Measurements from ENCODE around the gene OPN4. TPM values are rescaled to one million over a fixed set of nuclear protein-coding genes. Genes with fewer than 3 reads are reported as not detected.
A peak's percentile ranks its signal among the peaks of the same experiment; 100 is the strongest.
"Not testable (repeated sequence)": the region's sequence is repeated elsewhere in the genome, so short reads cannot be mapped to it uniquely, and the experiment has no call there.

The OPN4 gene
- total RNA-seq, 4 donors from 2014 or later, result 0.34 TPM; not detected in 3

GRCh38 chr10:86613905-86614304 is 40.4 kb upstream of the OPN4 start:
- H3K36me3 ChIP-seq, result no peaks in the 10 kb centered on the region
- H3K4me1 ChIP-seq, result no peaks in the 10 kb centered on the region
- DNase-seq (ENCODE audit: low spot score in 2 of 2), result no peak
- H3K9me3 ChIP-seq, result no peaks in the 10 kb centered on the region
- H3K27ac ChIP-seq, result peak overlapping the region; percentile 24
- TF ChIP-seq CTCF (IDR thresholded peaks at IDR 0.05), result no peak
- no peak for TF ChIP-seq EP300 (IDR thresholded peaks at IDR 0.05)
- TF ChIP-seq POLR2A (IDR thresholded peaks at IDR 0.05), result no peak
- TF ChIP-seq POLR2AphosphoS5 (IDR thresholded peaks at IDR 0.05), result no peak
- no peaks in the 10 kb centered on the region for H3K27me3 ChIP-seq
- no peak overlapping the region for H3K4me3 ChIP-seq
- 58% methylated on average over 6 of the region's 6 CpGs for WGBS

- TF ChIP-seq POLR2A (IDR thresholded peaks at IDR 0.05) (no peak), CTCF (IDR thresholded peaks at IDR 0.05) (no peak), POLR2AphosphoS5 (IDR thresholded peaks at IDR 0.05) (no peak), EP300 (IDR thresholded peaks at IDR 0.05) (no peak)
- H3K27me3 ChIP-seq, result no peaks in the 10 kb centered on the region
- no peak for DNase-seq (ENCODE audit: low spot score in 2 of 2)
- H3K27ac ChIP-seq, result no peak overlapping the region
- WGBS, result 87% methylated on average over 4 of the region's 4 CpGs
- no peaks in the 10 kb centered on the region for H3K9me3 ChIP-seq
- no peaks in the 10 kb centered on the region for H3K4me1 ChIP-seq
- H3K4me3 ChIP-seq, result no peak overlapping the region
- no peaks in the 10 kb centered on the region for H3K36me3 ChIP-seq
These were observed 39.5 kb upstream of the OPN4 start for GRCh38 chr10:86614853-86615252.

- H3K4me3 ChIP-seq; H3K9me3 ChIP-seq; H3K27me3 ChIP-seq; H3K27ac ChIP-seq; H3K36me3 ChIP-seq; DNase-seq (ENCODE audit: low spot score in 2 of 2); H3K4me1 ChIP-seq: not testable (repeated sequence)
- 87% methylated on average over 2 of the region's 2 CpGs for WGBS
These were observed 37.1 kb upstream of the OPN4 start for GRCh38 chr10:86617278-86617677.

GRCh38 chr10:86628311-86628710 is 26.0 kb upstream of the OPN4 start:
- peaks cover 12% of the 10 kb centered on the region for H3K4me1 ChIP-seq
- peaks cover 16% of the 10 kb centered on the region for H3K27me3 ChIP-seq
- 97% methylated on average over 2 of the region's 2 CpGs for WGBS
- no peaks in the 10 kb centered on the region for H3K36me3 ChIP-seq
- H3K9me3 ChIP-seq, result no peaks in the 10 kb centered on the region
- DNase-seq (ENCODE audit: low spot score in 2 of 2), result no peak
- no peak for TF ChIP-seq POLR2AphosphoS5 (IDR thresholded peaks at IDR 0.05)
- TF ChIP-seq EP300 (IDR thresholded peaks at IDR 0.05), result no peak
- no peak for TF ChIP-seq POLR2A (IDR thresholded peaks at IDR 0.05)
- no peak for TF ChIP-seq CTCF (IDR thresholded peaks at IDR 0.05)
- no peak overlapping the region for H3K4me3 ChIP-seq
- H3K27ac ChIP-seq, result no peak overlapping the region

- Histone ChIP-seq H3K27ac (no peak overlapping the region), H3K27me3 (peaks cover 16% of the 10 kb centered on the region), H3K9me3 (no peaks in the 10 kb centered on the region), H3K4me1 (peaks cover 12% of the 10 kb centered on the region), H3K4me3 (no peak overlapping the region), H3K36me3 (no peaks in the 10 kb centered on the region)
- DNase-seq (ENCODE audit: low spot score in 2 of 2), result no peak
- WGBS, result 15% methylated on average over 2 of the region's 2 CpGs
- TF ChIP-seq CTCF (IDR thresholded peaks at IDR 0.05), result no peak
- no peak for TF ChIP-seq POLR2A (IDR thresholded peaks at IDR 0.05)
- TF ChIP-seq POLR2AphosphoS5 (IDR thresholded peaks at IDR 0.05), result no peak
- TF ChIP-seq EP300 (IDR thresholded peaks at IDR 0.05), result no peak
These were observed 24.3 kb upstream of the OPN4 start for GRCh38 chr10:86630079-86630478.
